AG09319 (cell line): Measurements from ENCODE around the gene VAPA.

Source experiments
- DNase-seq: peaks from one replicate; pipeline ENCODE4 v3.0.0-alpha.2; 2010; ENCODE audit warnings: low read depth; ENCODE audit errors: extremely low read depth
- CTCF ChIP-seq: IDR thresholded peaks from 2 replicates; pipeline ENCODE4 v1.5.1; 2011; ENCODE audit warnings: low read depth, mild to moderate bottlenecking, inconsistent platforms, low read length, moderate library complexity

VAPA gene

DNA sequence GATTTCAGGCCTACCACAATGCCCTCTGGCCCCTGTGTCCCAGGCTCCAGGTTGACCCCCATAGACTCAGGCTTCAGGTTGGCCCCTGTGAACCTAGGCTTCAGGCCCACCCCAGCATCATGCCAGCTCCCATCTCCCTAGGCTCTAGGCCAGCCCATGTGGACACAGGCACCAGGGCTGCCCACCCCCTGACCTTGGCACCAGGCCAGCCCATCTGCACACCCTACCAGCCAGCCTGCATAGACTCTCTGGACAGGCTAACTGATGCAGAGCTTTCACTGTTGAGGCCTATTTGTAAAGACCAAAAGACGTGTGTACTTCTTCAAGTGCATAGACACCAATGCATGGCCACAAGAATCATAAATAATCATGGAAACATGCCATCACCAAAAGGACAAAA lies 83.9 kb downstream of the VAPA start:
- no peak for TF ChIP-seq CTCF
- no peak for DNase-seq

GRCh38 chr18:9998330-9998729 lies 84.5 kb downstream of the VAPA start:
- DNase-seq, result no peak

DNA sequence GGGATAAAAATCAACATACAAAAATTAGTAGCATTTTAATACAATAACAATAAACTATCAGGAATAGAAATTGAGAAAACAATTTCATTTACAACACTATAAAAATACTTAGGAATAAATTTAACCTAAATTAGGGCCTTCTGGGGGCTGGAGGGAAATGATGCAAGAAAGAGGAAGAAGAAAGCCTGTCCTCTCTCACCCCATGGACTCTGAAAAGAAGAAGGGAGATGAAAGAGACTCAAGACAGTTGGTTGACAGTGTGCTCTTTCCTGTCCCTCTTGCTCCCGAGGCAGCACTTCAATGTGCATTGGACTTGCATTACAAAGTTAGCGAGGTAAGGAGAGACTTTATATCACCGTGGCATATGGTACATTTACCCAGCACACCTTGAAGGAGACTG lies 88.5 kb downstream of the VAPA start:
- TF ChIP-seq CTCF, result no peak
- no peak for DNase-seq

More at GRCh38 chr18:9998330-9998729, 84.5 kb downstream of the VAPA start:
- TF ChIP-seq CTCF, result no peak

DNA sequence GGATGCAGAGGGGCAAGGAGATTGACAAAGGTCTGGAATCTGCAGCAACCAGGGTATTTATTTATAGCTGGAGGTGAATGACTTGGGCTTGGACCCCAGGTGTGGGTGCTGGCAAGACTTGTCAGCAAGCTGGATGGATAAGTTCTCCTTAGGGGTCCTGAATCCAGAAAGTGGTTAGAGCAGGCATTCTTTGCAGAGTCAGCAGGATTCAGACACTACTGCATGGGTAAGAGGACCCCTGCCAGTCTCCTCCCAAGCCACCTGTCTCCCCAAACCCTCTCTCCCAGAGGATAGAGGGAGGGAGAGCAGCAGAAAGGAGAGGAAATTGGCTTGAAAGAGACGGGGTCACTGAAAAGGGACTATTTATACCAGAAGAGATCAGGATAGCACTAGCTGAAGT lies 89.5 kb downstream of the VAPA start:
- DNase-seq, result no peak
- TF ChIP-seq CTCF, result no peak

DNA sequence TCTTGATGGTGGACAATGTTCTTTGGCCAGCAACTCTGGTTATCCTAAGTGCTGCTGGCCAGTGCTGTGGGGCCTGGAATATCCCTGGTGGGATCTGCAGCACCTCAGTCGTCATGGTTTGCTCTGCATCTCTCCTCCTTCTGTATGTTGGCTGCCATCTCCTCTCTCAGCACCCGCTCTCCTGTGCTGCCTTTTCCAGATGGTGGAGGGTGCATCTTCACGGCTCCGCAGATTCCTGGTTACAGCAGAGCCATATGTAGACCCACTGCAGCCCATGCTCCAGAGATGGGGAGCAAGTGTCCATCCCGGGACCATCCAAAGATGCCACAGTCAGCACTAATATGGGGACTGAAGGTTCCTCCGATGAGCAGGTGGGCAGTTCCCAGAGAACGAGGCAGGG lies 90.0 kb downstream of the VAPA start:
- no peak for DNase-seq

GRCh38 chr18:10006311-10006893 lies 92.6 kb downstream of the VAPA start:
- peak; percentile 36 for TF ChIP-seq CTCF
- peak; percentile 34 for DNase-seq

More for the DNA sequence above, 90.0 kb downstream of the VAPA start:
- no peak for TF ChIP-seq CTCF

GRCh38 chr18:10008006-10008647 lies 94.3 kb downstream of the VAPA start:
- no peak for TF ChIP-seq CTCF
- no peak for DNase-seq
